Loucy (cell line): ENCODE results near the gene PADI4.

ENCODE experiments used
- H2AFZ ChIP-seq: fragments of 200-600 bp; sonication (generic); 2 replicates; pipeline ENCODE4 v1.6.0; 2016; ENCODE audit warnings: antibody characterized with exemption, mild to moderate bottlenecking, low read length, moderate library complexity
- H3F3A ChIP-seq: fragments of 200-600 bp; 2 replicates; pipeline ENCODE4 v1.6.0; 2016; ENCODE audit warnings: antibody characterized with exemption, low read depth, mild to moderate bottlenecking
- H3K27me3 ChIP-seq: fragments of 200-600 bp; sonication (generic); 2 replicates; pipeline ENCODE4 v1.6.1; 2014; ENCODE audit warnings: low read length, mild to moderate bottlenecking; ENCODE audit not compliant: insufficient read depth, poor library complexity, severe bottlenecking
- H3K36me3 ChIP-seq: fragments of 200-600 bp; sonication (generic); 2 replicates; pipeline ENCODE4 v1.6.1; 2016; ENCODE audit warnings: low read length; ENCODE audit not compliant: insufficient read depth
- H3K4me1 ChIP-seq: fragments of 200-600 bp; sonication (generic); 2 replicates; pipeline ENCODE4 v1.5.1; 2014; ENCODE audit warnings: low read length, mild to moderate bottlenecking; ENCODE audit not compliant: insufficient read depth, poor library complexity, severe bottlenecking
- H3K4me2 ChIP-seq: fragments of 200-600 bp; sonication (generic); 2 replicates; pipeline ENCODE4 v1.6.0; 2014; ENCODE audit warnings: antibody characterized with exemption, low read length, low read depth, mild to moderate bottlenecking; ENCODE audit not compliant: poor library complexity, severe bottlenecking
- H3K4me3 ChIP-seq: fragments of 200-600 bp; sonication (generic); 2 replicates; pipeline ENCODE4 v1.5.1; 2014; ENCODE audit warnings: low read length, mild to moderate bottlenecking, mixed read lengths; ENCODE audit not compliant: poor library complexity, severe bottlenecking
- H3K79me2 ChIP-seq: fragments of 200-600 bp; sonication (generic); 2 replicates; pipeline ENCODE4 v1.6.1; 2014; ENCODE audit warnings: low read length; ENCODE audit not compliant: insufficient read depth
- H3K9ac ChIP-seq: fragments of 200-600 bp; sonication (generic); 2 replicates; pipeline ENCODE4 v1.6.0; 2014; ENCODE audit warnings: mild to moderate bottlenecking, low read depth, low read length, moderate library complexity; ENCODE audit not compliant: poor library complexity, severe bottlenecking
- H3K9me2 ChIP-seq: fragments of 200-600 bp; sonication (generic); replicated peaks from 2 replicates; pipeline ENCODE4 v1.6.1; 2016; ENCODE audit warnings: low read depth, low read length, mixed read lengths
- H3K9me3 ChIP-seq: fragments of 200-600 bp; sonication (generic); 2 replicates; pipeline ENCODE4 v1.6.1; 2014; ENCODE audit warnings: mild to moderate bottlenecking, antibody characterized with exemption, low read length, low read depth; ENCODE audit not compliant: insufficient read depth
- H4K20me1 ChIP-seq: fragments of 200-600 bp; sonication (generic); 2 replicates; pipeline ENCODE4 v1.6.0; 2014; ENCODE audit warnings: antibody characterized with exemption, low read length, mild to moderate bottlenecking; ENCODE audit not compliant: insufficient read depth, poor library complexity, severe bottlenecking
- EZH2phosphoT487 ChIP-seq: fragments of 200-600 bp; IDR thresholded peaks from 2 replicates; pipeline ENCODE4 v1.6.1; 2018; ENCODE audit warnings: antibody characterized with exemption, mild to moderate bottlenecking, moderate library complexity, borderline replicate concordance
- TF ChIP-seq, protein P1 (sequence below): fragments of 200-600 bp; sonication (generic); conservative IDR thresholded peaks from 2 replicates; pipeline ENCODE4 v1.5.1; 2014; ENCODE audit warnings: mild to moderate bottlenecking, antibody characterized with exemption, low read length

PADI4 gene

DNA sequence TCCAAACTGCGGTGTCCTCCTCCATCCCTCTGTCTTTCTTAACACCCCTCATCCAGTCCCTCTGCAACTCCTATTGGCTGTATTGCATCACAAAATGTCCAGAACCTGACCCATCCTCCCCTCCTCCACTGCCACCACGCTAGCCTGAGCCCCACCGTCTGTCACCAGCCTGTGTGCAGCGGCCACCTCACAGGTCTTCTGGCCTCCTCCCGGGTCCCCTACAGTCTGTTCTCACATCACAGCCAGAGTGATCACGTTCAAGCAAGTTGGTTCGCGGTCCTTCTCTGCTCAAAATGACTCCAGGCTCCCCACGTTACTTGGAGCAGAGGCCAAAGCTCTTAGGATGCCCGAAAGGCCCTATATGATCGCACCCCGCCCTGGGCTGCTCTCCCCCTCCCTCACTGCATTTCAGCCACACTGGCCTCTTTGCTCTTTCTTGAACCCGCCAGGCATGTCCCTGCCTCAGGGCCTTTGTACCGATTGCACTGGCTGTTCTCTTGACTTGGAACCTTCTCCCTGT lies 2.4 kb upstream of the PADI4 start:
- Histone ChIP-seq H3K9me3 (peaks cover 9% of the 10 kb centered on the region; the same call in 1 of the 2 replicates), H3K4me3 (no peak overlapping the region), H3K4me1 (peaks cover 5% of the 10 kb centered on the region), H3K4me2 (no peak overlapping the region), H3F3A (no peaks in the 10 kb centered on the region), H4K20me1 (no peaks in the 10 kb centered on the region), H3K79me2 (no peaks in the 10 kb centered on the region), H3K27me3 (no peaks in the 10 kb centered on the region), H3K9ac (no peak overlapping the region), H3K9me2 (no peaks in the 10 kb centered on the region), H3K36me3 (no peaks in the 10 kb centered on the region), H2AFZ (no peak overlapping the region)
- TF ChIP-seq, protein P1, sequence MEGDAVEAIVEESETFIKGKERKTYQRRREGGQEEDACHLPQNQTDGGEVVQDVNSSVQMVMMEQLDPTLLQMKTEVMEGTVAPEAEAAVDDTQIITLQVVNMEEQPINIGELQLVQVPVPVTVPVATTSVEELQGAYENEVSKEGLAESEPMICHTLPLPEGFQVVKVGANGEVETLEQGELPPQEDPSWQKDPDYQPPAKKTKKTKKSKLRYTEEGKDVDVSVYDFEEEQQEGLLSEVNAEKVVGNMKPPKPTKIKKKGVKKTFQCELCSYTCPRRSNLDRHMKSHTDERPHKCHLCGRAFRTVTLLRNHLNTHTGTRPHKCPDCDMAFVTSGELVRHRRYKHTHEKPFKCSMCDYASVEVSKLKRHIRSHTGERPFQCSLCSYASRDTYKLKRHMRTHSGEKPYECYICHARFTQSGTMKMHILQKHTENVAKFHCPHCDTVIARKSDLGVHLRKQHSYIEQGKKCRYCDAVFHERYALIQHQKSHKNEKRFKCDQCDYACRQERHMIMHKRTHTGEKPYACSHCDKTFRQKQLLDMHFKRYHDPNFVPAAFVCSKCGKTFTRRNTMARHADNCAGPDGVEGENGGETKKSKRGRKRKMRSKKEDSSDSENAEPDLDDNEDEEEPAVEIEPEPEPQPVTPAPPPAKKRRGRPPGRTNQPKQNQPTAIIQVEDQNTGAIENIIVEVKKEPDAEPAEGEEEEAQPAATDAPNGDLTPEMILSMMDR, result no peak
- no peak for TF ChIP-seq EZH2phosphoT487

DNA sequence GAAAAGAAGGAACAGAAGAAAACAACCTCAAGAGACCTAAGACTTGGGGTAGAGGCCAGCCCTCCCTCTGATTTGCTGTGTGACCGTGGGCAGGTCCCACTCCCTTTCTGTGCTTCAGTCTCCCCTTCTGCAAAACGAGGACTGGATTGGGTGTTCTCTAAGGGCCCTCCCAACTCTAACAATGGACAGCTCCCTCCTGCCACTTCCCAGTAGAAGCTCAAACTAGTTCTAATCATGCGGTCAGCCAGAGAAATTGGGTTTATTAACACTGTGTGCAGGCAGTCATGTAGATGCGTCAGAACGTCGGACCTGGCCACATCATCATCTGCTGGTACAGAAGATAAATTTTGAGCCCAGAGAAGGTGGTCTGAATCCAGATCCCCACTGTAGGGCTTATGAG lies 1.6 kb upstream of the PADI4 start:
- Histone ChIP-seq H3F3A (no peaks in the 10 kb centered on the region), H3K79me2 (no peaks in the 10 kb centered on the region), H4K20me1 (no peaks in the 10 kb centered on the region), H3K36me3 (no peaks in the 10 kb centered on the region), H3K9me3 (peaks cover 9% of the 10 kb centered on the region; the same call in 1 of the 2 replicates), H3K4me3 (no peak overlapping the region), H3K27me3 (no peaks in the 10 kb centered on the region), H3K4me2 (no peak overlapping the region), H3K9ac (no peak overlapping the region), H3K9me2 (no peaks in the 10 kb centered on the region), H2AFZ (no peak overlapping the region), H3K4me1 (peaks cover 5% of the 10 kb centered on the region)
- TF ChIP-seq, protein P1, result no peak
- no peak for TF ChIP-seq EZH2phosphoT487

DNA sequence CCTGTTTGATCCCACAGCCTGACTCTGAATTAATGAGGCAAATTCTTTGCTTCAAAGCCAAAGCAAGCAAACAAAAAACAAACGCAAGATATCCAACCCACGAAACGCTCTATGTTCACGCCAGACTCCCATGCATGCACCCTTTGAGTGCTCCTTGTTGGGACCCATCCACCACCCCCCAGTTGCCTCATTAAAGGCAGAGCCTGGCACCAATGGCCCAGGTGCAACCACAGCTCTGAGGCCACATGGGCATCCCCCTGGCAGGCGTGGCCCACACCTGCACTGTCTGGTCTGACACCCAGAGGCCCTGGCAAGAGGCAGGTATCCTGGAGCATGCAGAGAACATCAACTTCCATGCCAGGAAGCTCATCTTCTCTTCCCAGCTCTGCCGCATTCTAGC lies 1.1 kb upstream of the PADI4 start:
- TF ChIP-seq, protein P1, result no peak
- no peak for TF ChIP-seq EZH2phosphoT487
- H3K9ac ChIP-seq, result no peak overlapping the region
- H3K4me3 ChIP-seq, result no peak overlapping the region
- no peaks in the 10 kb centered on the region for H3K36me3 ChIP-seq
- H3K9me2 ChIP-seq, result no peaks in the 10 kb centered on the region
- H2AFZ ChIP-seq, result no peak overlapping the region
- H3K4me2 ChIP-seq, result no peak overlapping the region
- H3K27me3 ChIP-seq, result no peaks in the 10 kb centered on the region
- H3K4me1 ChIP-seq, result peaks cover 5% of the 10 kb centered on the region
- H3K79me2 ChIP-seq, result no peaks in the 10 kb centered on the region
- H4K20me1 ChIP-seq, result no peaks in the 10 kb centered on the region
- H3K9me3 ChIP-seq, result peaks cover 8% of the 10 kb centered on the region; the same call in 1 of the 2 replicates
- H3F3A ChIP-seq, result no peaks in the 10 kb centered on the region
